Endodermal cell (in vitro differentiated cells): ENCODE measurements around the gene FGD3. TPM values are rescaled to one million over a fixed set of nuclear protein-coding genes. Genes with fewer than 3 reads are reported as not detected.
A peak's percentile ranks its signal among the peaks of the same experiment; 100 is the strongest.

Source experiments
- DNase-seq: peaks from one replicate; pipeline ENCODE4 v3.0.0-alpha.2; 2017
- H3K27ac ChIP-seq: 2 replicates; pipeline ENCODE4 v1.5.1; 2013; ENCODE audit warnings: mild to moderate bottlenecking, low read depth, low read length, moderate library complexity
- H3K27me3 ChIP-seq: 2 replicates; pipeline ENCODE4 v1.6.1; 2013; ENCODE audit warnings: mild to moderate bottlenecking, low read length, moderate library complexity; ENCODE audit not compliant: insufficient read depth, control insufficient read depth, poor library complexity, severe bottlenecking
- H3K36me3 ChIP-seq: 2 replicates; pipeline ENCODE4 v1.7.0; 2013; ENCODE audit warnings: mild to moderate bottlenecking, low read length, moderate library complexity; ENCODE audit not compliant: control insufficient read depth, insufficient read depth
- H3K4me1 ChIP-seq: one replicate; pipeline ENCODE4 v1.7.0; 2013; ENCODE audit warnings: low read length; ENCODE audit not compliant: control insufficient read depth, insufficient read depth
- H3K4me3 ChIP-seq: 2 replicates; pipeline ENCODE4 v1.5.1; 2013; ENCODE audit warnings: mild to moderate bottlenecking, low read length, moderate library complexity
- H3K9ac ChIP-seq: 2 replicates; pipeline ENCODE4 v1.6.1; 2013; ENCODE audit warnings: mild to moderate bottlenecking, low read length, moderate library complexity; ENCODE audit not compliant: poor library complexity, severe bottlenecking; ENCODE audit errors: extremely low read depth
- H3K9me3 ChIP-seq: 2 replicates; pipeline ENCODE4 v1.6.1; 2013; ENCODE audit warnings: mild to moderate bottlenecking, low read length, moderate library complexity; ENCODE audit not compliant: control insufficient read depth
- H3K27ac Mint-ChIP-seq: 2 replicates; pipeline ENCODE4 v1.8.0; 2020; ENCODE audit warnings: mixed read lengths
- H3K27me3 Mint-ChIP-seq: 2 replicates; pipeline ENCODE4 v1.8.0; 2021; ENCODE audit warnings: mild to moderate bottlenecking, mixed read lengths; ENCODE audit not compliant: insufficient read depth
- H3K36me3 Mint-ChIP-seq: 2 replicates; pipeline ENCODE4 v1.8.0; 2020; ENCODE audit warnings: low read depth, mixed read lengths
- H3K4me1 Mint-ChIP-seq: 2 replicates; pipeline ENCODE4 v1.8.0; 2020; ENCODE audit warnings: mixed read lengths
- H3K4me3 Mint-ChIP-seq: 2 replicates; pipeline ENCODE4 v1.8.0; 2020; ENCODE audit warnings: mild to moderate bottlenecking, moderate library complexity, mixed read lengths
- H3K9me3 Mint-ChIP-seq: 2 replicates; pipeline ENCODE4 v1.8.0; 2020; ENCODE audit warnings: mild to moderate bottlenecking, mixed read lengths
- CTCF ChIP-seq: fragments of 200-600 bp; sonication (generic); conservative IDR thresholded peaks from 2 replicates; pipeline ENCODE4 v1.5.0; 2021; ENCODE audit warnings: antibody characterized with exemption, mild to moderate bottlenecking
- WGBS, 2 experiments: methylation state at CpG; one replicate each; pipeline versions ENCODE4 v1.1.5 to v1.1.7; 2013; ENCODE audit warnings: missing lambda C conversion rate in 2 of 2, mixed read lengths in 1 of 2; ENCODE audit not compliant: insufficient coverage in 1 of 2, insufficient read length in 1 of 2; 5-methylcytosine and 5-hydroxymethylcytosine counted together
- total RNA-seq, 2 donors: library from RNA; stranded (reverse); fragmentation: NEBNext Ultra II Directional in 1 of 2; extraction: Animal tissue kit (Norgen Biotek cat#: 25700) in 1 of 2; gene quantifications; 2 replicates in 1 of 2; 3 replicates in 1 of 2; pipeline ENCODE4 v1.2.1, GENCODE V29; 2021

The FGD3 gene
- total RNA-seq, 2 donors from 2014 or later: 1.4 to 1.9 TPM

GRCh38 chr9:93081081-93081529, 133.8 kb downstream of the FGD3 start:
- Mint-ChIP-seq H3K36me3 (peaks cover 6% of the 10 kb centered on the region), H3K27me3 (no peaks in the 10 kb centered on the region), H3K27ac (no peak overlapping the region), H3K4me3 (no peak overlapping the region), H3K4me1 (no peaks in the 10 kb centered on the region), H3K9me3 (peaks cover 5% of the 10 kb centered on the region)
- Histone ChIP-seq H3K27me3 (no peaks in the 10 kb centered on the region), H3K4me1 (no peaks in the 10 kb centered on the region), H3K9ac (no peak overlapping the region), H3K36me3 (no peaks in the 10 kb centered on the region), H3K4me3 (no peak overlapping the region), H3K27ac (no peak overlapping the region), H3K9me3 (peaks cover 4% of the 10 kb centered on the region)
- TF ChIP-seq CTCF: no peak
- peak; percentile 24 for DNase-seq
- WGBS, 2 experiments: 88 to 93% methylated on average over 5 to 10 of the region's 10 CpGs

GRCh38 chr9:93081931-93082330, 134.6 kb downstream of the FGD3 start:
- Mint-ChIP-seq H3K4me3 (no peak overlapping the region), H3K27ac (no peak overlapping the region), H3K27me3 (no peaks in the 10 kb centered on the region), H3K36me3 (peaks cover 11% of the 10 kb centered on the region), H3K9me3 (peaks cover 7% of the 10 kb centered on the region), H3K4me1 (no peaks in the 10 kb centered on the region)
- Histone ChIP-seq H3K27me3 (no peaks in the 10 kb centered on the region), H3K9me3 (peaks cover 4% of the 10 kb centered on the region), H3K4me1 (no peaks in the 10 kb centered on the region), H3K27ac (no peak overlapping the region), H3K36me3 (no peaks in the 10 kb centered on the region), H3K4me3 (no peak overlapping the region), H3K9ac (no peak overlapping the region)
- DNase-seq: peak; percentile 3
- 94 to 96% methylated on average over 3 of the region's 3 CpGs for WGBS, 2 experiments
- TF ChIP-seq CTCF: no peak

GRCh38 chr9:93082841-93083411, 135.6 kb downstream of the FGD3 start:
- 88 to 89% methylated on average over 15 to 18 of the region's 18 CpGs for WGBS, 2 experiments
- Mint-ChIP-seq H3K27me3 (no peaks in the 10 kb centered on the region), H3K36me3 (peaks cover 11% of the 10 kb centered on the region), H3K27ac (no peak overlapping the region), H3K4me1 (no peaks in the 10 kb centered on the region), H3K9me3 (peaks cover 7% of the 10 kb centered on the region), H3K4me3 (no peak overlapping the region)
- no peaks in the 10 kb centered on the region for H3K27me3 ChIP-seq
- TF ChIP-seq CTCF: no peak
- no peaks in the 10 kb centered on the region for H3K36me3 ChIP-seq
- peak; percentile 49 for DNase-seq
- no peaks in the 10 kb centered on the region for H3K4me1 ChIP-seq
- no peak overlapping the region for H3K9ac ChIP-seq
- no peak overlapping the region for H3K27ac ChIP-seq
- H3K4me3 ChIP-seq: no peak overlapping the region
- peaks cover 4% of the 10 kb centered on the region for H3K9me3 ChIP-seq
